Measurements from ENCODE around the gene BMP8B.
"Not testable (repeated sequence)": the region's sequence is repeated elsewhere in the genome, so short reads cannot be mapped to it uniquely, and the experiment has no call there.

Gene BMP8B

GRCh38 chr1:39763619-39764374 lies 24.9 kb downstream of the BMP8B start:
- DNase-seq; POLR2A ChIA-PET; H3K4me3 ChIP-seq (ENCODE audit: control insufficient read depth in 1 of 7, extremely low read depth in 1 of 7, insufficient read depth in 4 of 7, low read depth in 2 of 7, low read length in 6 of 7); CTCF ChIA-PET; H3K27ac ChIP-seq (ENCODE audit: insufficient read depth in 1 of 2, low read depth in 1 of 2, low read length in 2 of 2, poor library complexity in 1 of 2, severe bottlenecking in 2 of 2); H3K27me3 ChIP-seq (replicated peaks in 2 of 5; ENCODE audit: control insufficient read depth in 4 of 5, insufficient read depth in 5 of 5, low read length in 4 of 5); H3K9me3 ChIP-seq (ENCODE audit: control extremely low read depth in 1 of 5, control insufficient read depth in 4 of 5, insufficient read depth in 2 of 5, low read depth in 1 of 5, low read length in 4 of 5); H3K4me1 ChIP-seq (ENCODE audit: control extremely low read depth in 1 of 4, control insufficient read depth in 4 of 4, insufficient read depth in 4 of 4, low read length in 3 of 4): not testable (repeated sequence)
- 100% methylated on average over 3 of the region's 18 CpGs for WGBS (ENCODE audit: insufficient coverage)
- peaks cover 2 to 21% (median 11%) of the 10 kb centered on the region in 4 experiments for H3K36me3 ChIP-seq (ENCODE audit: control insufficient read depth in 4 of 4, insufficient read depth in 4 of 4, low read length in 3 of 4)

- ChIA-PET CTCF (no interaction called here), POLR2A (no interaction called here)
- no peak for DNase-seq
- 95% methylated on average over 18 of the region's 30 CpGs for WGBS (ENCODE audit: insufficient coverage)
- Histone ChIP-seq H3K4me3 (ENCODE audit: control insufficient read depth in 1 of 7, extremely low read depth in 1 of 7, insufficient read depth in 4 of 7, low read depth in 2 of 7, low read length in 6 of 7) (no peak overlapping the region), H3K27ac (ENCODE audit: insufficient read depth in 1 of 2, low read depth in 1 of 2, low read length in 2 of 2, poor library complexity in 1 of 2, severe bottlenecking in 2 of 2) (no peak overlapping the region), H3K36me3 (ENCODE audit: control insufficient read depth in 4 of 4, insufficient read depth in 4 of 4, low read length in 3 of 4) (peaks cover 2 to 27% (median 17%) of the 10 kb centered on the region in 4 experiments), H3K27me3 (replicated peaks in 2 of 5; ENCODE audit: control insufficient read depth in 4 of 5, insufficient read depth in 5 of 5, low read length in 4 of 5) (no peaks in the 10 kb centered on the region), H3K9me3 (ENCODE audit: control extremely low read depth in 1 of 5, control insufficient read depth in 4 of 5, insufficient read depth in 2 of 5, low read depth in 1 of 5, low read length in 4 of 5) (no peaks in the 10 kb centered on the region), H3K4me1 (ENCODE audit: control extremely low read depth in 1 of 4, control insufficient read depth in 4 of 4, insufficient read depth in 4 of 4, low read length in 3 of 4) (peaks cover 0 to 3% (median under 1%) of the 10 kb centered on the region in 4 experiments)
Measured at GRCh38 chr1:39762550-39763540, 25.8 kb downstream of the BMP8B start.

- 97% methylated on average over 16 of the region's 16 CpGs for WGBS (ENCODE audit: insufficient coverage)
- no peaks in the 10 kb centered on the region for H3K27me3 ChIP-seq (replicated peaks in 2 of 5; ENCODE audit: control insufficient read depth in 4 of 5, insufficient read depth in 5 of 5, low read length in 4 of 5)
- peaks cover 4 to 27% (median 20%) of the 10 kb centered on the region in 4 experiments for H3K36me3 ChIP-seq (ENCODE audit: control insufficient read depth in 4 of 4, insufficient read depth in 4 of 4, low read length in 3 of 4)
- no peak overlapping the region for H3K27ac ChIP-seq (ENCODE audit: insufficient read depth in 1 of 2, low read depth in 1 of 2, low read length in 2 of 2, poor library complexity in 1 of 2, severe bottlenecking in 2 of 2)
- H3K4me3 ChIP-seq (ENCODE audit: control insufficient read depth in 1 of 7, extremely low read depth in 1 of 7, insufficient read depth in 4 of 7, low read depth in 2 of 7, low read length in 6 of 7), result no peak overlapping the region
- peaks cover 0 to 14% (median 6%) of the 10 kb centered on the region in 4 experiments for H3K4me1 ChIP-seq (ENCODE audit: control extremely low read depth in 1 of 4, control insufficient read depth in 4 of 4, insufficient read depth in 4 of 4, low read length in 3 of 4)
- ChIA-PET CTCF (no interaction called here), POLR2A (no interaction called here)
- DNase-seq, result no peak
- no peaks in the 10 kb centered on the region for H3K9me3 ChIP-seq (ENCODE audit: control extremely low read depth in 1 of 5, control insufficient read depth in 4 of 5, insufficient read depth in 2 of 5, low read depth in 1 of 5, low read length in 4 of 5)
Measured at GRCh38 chr1:39761557-39762260, 27.0 kb downstream of the BMP8B start.

GRCh38 chr1:39761016-39761415 lies 27.6 kb downstream of the BMP8B start:
- Histone ChIP-seq H3K9me3 (ENCODE audit: control extremely low read depth in 1 of 5, control insufficient read depth in 4 of 5, insufficient read depth in 2 of 5, low read depth in 1 of 5, low read length in 4 of 5) (no peaks in the 10 kb centered on the region), H3K27me3 (replicated peaks in 2 of 5; ENCODE audit: control insufficient read depth in 4 of 5, insufficient read depth in 5 of 5, low read length in 4 of 5) (no peaks in the 10 kb centered on the region), H3K4me1 (ENCODE audit: control extremely low read depth in 1 of 4, control insufficient read depth in 4 of 4, insufficient read depth in 4 of 4, low read length in 3 of 4) (peaks cover 0 to 17% (median 8%) of the 10 kb centered on the region in 4 experiments), H3K27ac (ENCODE audit: insufficient read depth in 1 of 2, low read depth in 1 of 2, low read length in 2 of 2, poor library complexity in 1 of 2, severe bottlenecking in 2 of 2) (no peak overlapping the region), H3K4me3 (ENCODE audit: control insufficient read depth in 1 of 7, extremely low read depth in 1 of 7, insufficient read depth in 4 of 7, low read depth in 2 of 7, low read length in 6 of 7) (no peak overlapping the region), H3K36me3 (ENCODE audit: control insufficient read depth in 4 of 4, insufficient read depth in 4 of 4, low read length in 3 of 4) (peaks cover 4 to 30% (median 24%) of the 10 kb centered on the region in 4 experiments)
- CTCF ChIA-PET, result no interaction called here
- DNase-seq, result no peak
- POLR2A ChIA-PET, result no interaction called here
- 83% methylated on average over 9 of the region's 9 CpGs for WGBS (ENCODE audit: insufficient coverage)

DNA sequence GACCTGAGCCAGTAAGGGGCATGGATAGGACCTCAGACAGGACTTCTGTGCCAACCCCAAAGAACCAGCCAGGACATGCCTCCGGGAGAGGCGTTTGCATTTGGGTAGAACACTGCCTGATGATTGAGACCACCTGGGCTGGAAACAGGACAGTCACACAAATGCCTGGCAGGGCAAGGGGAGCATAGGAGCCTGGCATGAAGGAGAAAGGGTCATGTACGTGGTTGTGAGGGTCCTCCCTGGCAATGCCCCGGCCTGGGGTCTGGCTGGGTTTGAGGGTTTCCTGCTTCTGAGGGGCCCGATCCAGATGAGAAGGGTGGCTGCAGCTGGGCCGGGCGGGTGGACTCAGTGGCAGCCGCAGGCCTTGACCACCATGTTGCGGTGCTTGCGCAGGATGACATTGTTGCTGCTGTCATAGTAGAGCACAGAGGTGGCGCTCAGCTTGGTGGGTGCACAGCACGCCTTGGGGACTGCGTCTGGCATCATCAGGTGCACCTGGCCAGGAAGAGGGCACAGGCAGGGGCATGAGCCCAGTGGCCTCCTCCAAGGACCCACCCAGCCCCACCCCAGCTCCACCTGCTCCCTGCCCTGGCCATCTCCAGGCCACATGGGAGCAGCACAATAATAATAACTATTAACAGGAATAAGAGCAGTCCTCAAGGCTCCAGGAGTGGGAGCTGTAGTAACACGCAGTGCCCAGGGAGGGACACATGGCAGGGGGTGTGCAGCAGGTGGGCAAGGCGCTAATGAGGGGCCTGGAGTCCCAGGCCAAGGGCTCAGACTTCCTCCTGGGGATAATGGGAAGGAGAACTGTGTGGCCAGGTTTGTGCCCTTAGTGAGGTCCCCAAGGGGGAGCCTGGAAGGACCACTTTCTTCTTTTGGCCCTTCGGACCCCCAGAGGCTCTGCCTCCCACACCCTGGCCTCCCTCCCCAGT lies 28.3 kb downstream of the BMP8B start:
- no peak overlapping the region for H3K27ac ChIP-seq (ENCODE audit: insufficient read depth in 1 of 2, low read depth in 1 of 2, low read length in 2 of 2, poor library complexity in 1 of 2, severe bottlenecking in 2 of 2)
- POLR2A ChIA-PET, result interaction anchor here (0.6 kb wide), 1 partner anchor 1065 kb away, joined by 3 read pairs; no protein-coding TSS in a partner anchor
- peaks cover 0 to 23% (median 9%) of the 10 kb centered on the region in 4 experiments for H3K4me1 ChIP-seq (ENCODE audit: control extremely low read depth in 1 of 4, control insufficient read depth in 4 of 4, insufficient read depth in 4 of 4, low read length in 3 of 4)
- 88% methylated on average over 12 of the region's 16 CpGs for WGBS (ENCODE audit: insufficient coverage)
- no peak overlapping the region for H3K4me3 ChIP-seq (ENCODE audit: control insufficient read depth in 1 of 7, extremely low read depth in 1 of 7, insufficient read depth in 4 of 7, low read depth in 2 of 7, low read length in 6 of 7)
- H3K9me3 ChIP-seq (ENCODE audit: control extremely low read depth in 1 of 5, control insufficient read depth in 4 of 5, insufficient read depth in 2 of 5, low read depth in 1 of 5, low read length in 4 of 5), result no peaks in the 10 kb centered on the region
- H3K27me3 ChIP-seq (replicated peaks in 2 of 5; ENCODE audit: control insufficient read depth in 4 of 5, insufficient read depth in 5 of 5, low read length in 4 of 5), result no peaks in the 10 kb centered on the region
- H3K36me3 ChIP-seq (ENCODE audit: control insufficient read depth in 4 of 4, insufficient read depth in 4 of 4, low read length in 3 of 4), result peaks cover 4 to 37% (median 31%) of the 10 kb centered on the region in 4 experiments
- CTCF ChIA-PET, result no interaction called here
- DNase-seq, result no peak

DNA sequence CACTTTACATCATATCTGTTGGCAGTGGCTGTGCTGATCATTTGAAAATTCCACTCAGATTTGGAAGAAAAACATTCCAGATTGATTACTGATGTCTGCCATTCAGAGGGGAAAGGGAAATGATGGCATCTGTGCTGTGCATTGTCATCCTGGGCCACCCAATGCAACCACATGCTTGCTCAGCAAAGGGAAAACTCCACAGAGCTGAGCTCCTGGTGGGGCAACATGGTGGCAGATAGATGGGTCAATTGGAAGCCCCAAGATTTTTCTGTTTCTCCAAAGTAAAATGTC lies 29.3 kb downstream of the BMP8B start:
- ChIA-PET CTCF (no interaction called here), POLR2A (no interaction called here)
- H3K9me3 ChIP-seq (ENCODE audit: control extremely low read depth in 1 of 5, control insufficient read depth in 4 of 5, insufficient read depth in 2 of 5, low read depth in 1 of 5, low read length in 4 of 5), result no peaks in the 10 kb centered on the region
- peaks cover 0 to 23% (median 9%) of the 10 kb centered on the region in 4 experiments for H3K4me1 ChIP-seq (ENCODE audit: control extremely low read depth in 1 of 4, control insufficient read depth in 4 of 4, insufficient read depth in 4 of 4, low read length in 3 of 4)
- no peak overlapping the region for H3K4me3 ChIP-seq (ENCODE audit: control insufficient read depth in 1 of 7, extremely low read depth in 1 of 7, insufficient read depth in 4 of 7, low read depth in 2 of 7, low read length in 6 of 7)
- no peak for DNase-seq
- no peaks in the 10 kb centered on the region for H3K27me3 ChIP-seq (replicated peaks in 2 of 5; ENCODE audit: control insufficient read depth in 4 of 5, insufficient read depth in 5 of 5, low read length in 4 of 5)
- H3K36me3 ChIP-seq (ENCODE audit: control insufficient read depth in 4 of 4, insufficient read depth in 4 of 4, low read length in 3 of 4), result peaks cover 4 to 46% (median 39%) of the 10 kb centered on the region in 4 experiments
- no peak overlapping the region for H3K27ac ChIP-seq (ENCODE audit: insufficient read depth in 1 of 2, low read depth in 1 of 2, low read length in 2 of 2, poor library complexity in 1 of 2, severe bottlenecking in 2 of 2)

Measured in common myeloid progenitor, CD34-positive (primary cell).